A549 treated with CORT108297 at 1 μM for 4 hours (cell line): ENCODE results near the gene POLK. TPM values are rescaled to one million over a fixed set of nuclear protein-coding genes. Genes with fewer than 3 reads are reported as not detected.

Experiments used
- total RNA-seq: library from RNA; stranded (reverse); fragments of 200-300 nt; extraction: Qiagen RNA extraction; gene quantifications from 5 replicates; pipeline ENCODE4 v1.2.3, GENCODE V29; 2022

Gene POLK
- 9.0 to 13.7 TPM (median 11.5 TPM) in 5 replicates for total RNA-seq

DNA sequence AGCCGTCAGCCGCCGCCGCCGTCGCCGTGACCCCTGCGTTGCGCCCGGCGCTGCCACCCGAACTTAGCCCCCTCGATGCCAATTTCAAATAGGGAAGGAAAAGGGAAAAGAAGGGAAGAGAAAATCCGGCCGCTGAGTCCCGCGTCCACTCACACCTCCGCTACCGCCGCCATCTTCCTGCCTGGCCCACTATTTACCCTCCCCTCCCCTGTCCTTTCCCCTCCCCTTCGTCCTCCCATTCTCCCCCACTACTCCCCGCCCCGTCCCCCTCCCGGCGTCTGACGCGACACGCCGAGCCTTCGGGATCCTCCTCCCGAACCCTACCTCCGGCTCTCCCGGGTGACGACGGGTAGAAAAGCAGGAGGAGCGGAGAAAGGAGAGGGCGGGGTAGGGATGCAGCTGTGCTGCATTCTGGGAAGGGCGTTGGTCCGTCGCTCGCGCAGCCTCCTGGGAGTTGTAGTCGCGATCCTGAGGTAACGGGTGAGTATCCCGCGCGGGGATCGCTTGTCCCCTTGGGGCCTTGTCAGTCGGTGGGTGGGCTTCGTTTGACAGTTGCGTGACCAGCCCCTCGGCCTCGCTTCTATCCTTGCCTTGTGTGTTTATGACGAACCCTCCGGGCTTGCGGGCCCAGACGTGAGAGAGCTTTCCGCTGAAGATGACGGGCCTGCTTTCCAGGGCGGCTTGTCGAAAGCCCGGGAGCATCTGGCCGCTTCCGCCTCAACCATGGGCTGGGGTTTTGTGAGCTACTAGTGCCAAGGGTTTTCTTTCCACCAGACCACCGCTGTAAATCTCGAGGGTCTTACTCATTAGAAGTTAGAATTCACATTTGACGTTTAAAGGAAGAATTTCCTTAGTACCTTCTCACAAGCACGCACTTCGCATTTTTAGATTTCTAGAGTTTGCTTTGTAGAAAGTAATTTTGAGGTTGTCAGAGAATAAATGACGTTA lies at the start of gene POLK, which contains the start of gene CERT1:
POLK (plus strand) TSS at position 457 of the 948 bp plus-strand sequence.
CERT1 (minus strand) TSS at position 195 of the 948 bp plus-strand sequence. CDS start 422 bp downstream, outside the sequence.

DNA sequence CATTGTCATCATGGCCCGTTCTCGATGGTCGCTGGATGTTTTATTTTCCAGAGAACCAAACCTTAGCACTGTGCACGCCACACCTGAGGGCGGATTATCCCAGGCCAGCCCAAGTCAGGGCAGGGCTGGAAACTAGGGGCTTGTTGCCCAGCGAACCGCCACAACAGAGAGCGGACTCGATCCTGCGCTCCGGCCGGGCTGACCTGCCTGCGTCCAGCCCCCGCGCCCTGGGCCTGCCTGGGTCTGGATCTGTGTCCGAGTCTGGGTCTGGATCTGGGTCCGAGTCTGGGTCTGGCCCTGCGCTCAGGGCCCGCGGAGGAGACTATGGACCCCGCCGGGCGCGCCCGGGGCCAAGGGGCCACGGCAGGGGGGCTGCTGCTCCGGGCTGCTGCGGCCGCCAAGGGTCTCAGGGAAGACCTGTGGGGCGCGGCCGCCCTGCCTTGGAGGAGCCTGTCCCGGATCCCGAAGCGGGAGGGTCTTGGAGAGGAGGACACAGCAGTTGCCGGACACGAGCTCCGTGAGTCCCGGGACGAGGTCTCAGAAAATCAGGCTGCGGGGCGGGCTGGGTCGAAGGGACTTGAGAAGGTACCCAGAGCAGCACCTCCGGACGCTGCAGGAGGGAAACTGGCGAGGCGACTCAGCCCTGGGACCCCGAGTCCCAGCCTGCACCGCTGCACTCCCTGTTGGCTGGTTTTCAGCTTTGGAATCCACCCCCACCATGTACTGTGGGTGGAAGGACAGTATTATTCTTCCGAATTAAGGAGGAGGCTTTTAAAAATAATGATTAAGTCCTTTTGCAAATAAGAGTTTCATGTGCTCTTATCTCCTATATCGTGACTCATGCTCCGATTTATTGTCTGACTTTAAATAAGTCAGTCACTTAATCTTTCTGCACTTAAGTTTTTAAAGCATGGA lies 99.9 kb downstream of the POLK start, which contains the start of gene ANKDD1B:
ANKDD1B (plus strand) TSS at position 143 of the 915 bp plus-strand sequence; CDS start at position 325, 182 bp downstream.

Other genes with a start within 250 kb of the POLK start
- 25.8 to 30.3 TPM (median 26.8 TPM) in 5 replicates for gene HMGCR, start 174.7 kb upstream of the POLK start, total RNA-seq
- gene CERT1, start 262 bp upstream of the POLK start, total RNA-seq, result 22.2 to 30.2 TPM (median 26.2 TPM) in 5 replicates
- 0.05 to 0.09 TPM (median 0.05 TPM) in 3 of 5 replicates, not detected in the others for gene ANKDD1B, start 99.6 kb downstream of the POLK start, total RNA-seq
- 10.3 to 13.1 TPM (median 12.1 TPM) in 5 replicates for gene POC5, start 205.5 kb downstream of the POLK start, total RNA-seq